Astrocyte (in vitro differentiated cells and primary cell): Measurements from ENCODE around the gene FANCL. TPM values are rescaled to one million over a fixed set of nuclear protein-coding genes. Genes with fewer than 3 reads are reported as not detected.
A peak's percentile ranks its signal among the peaks of the same experiment; 100 is the strongest.

Experiments
- DNase-seq: peaks from one replicate; pipeline ENCODE4 v3.0.0-alpha.2; 2010; ENCODE audit warnings: low read depth
- FAIRE-seq: peaks from 2 replicates; lab custom pipeline; 2011; peaks lifted over from hg19 to GRCh38; lab: Jason Lieb, UNC
- H2AFZ ChIP-seq: 2 replicates; pipeline ENCODE4 v1.6.0; 2012; ENCODE audit warnings: low read depth, low read length, inconsistent platforms
- H3K27ac ChIP-seq: 2 replicates; pipeline ENCODE4 v1.5.1; 2011; ENCODE audit warnings: low read depth, low read length, inconsistent platforms
- H3K27me3 ChIP-seq: 2 replicates; pipeline ENCODE4 v1.6.0; 2011; ENCODE audit warnings: low read length, inconsistent platforms; ENCODE audit not compliant: insufficient read depth
- H3K36me3 ChIP-seq: 2 replicates; pipeline ENCODE4 v1.5.1; 2011; ENCODE audit warnings: low read length, inconsistent platforms; ENCODE audit not compliant: insufficient read depth
- H3K4me1 ChIP-seq: 2 replicates; pipeline ENCODE4 v1.5.1; 2011; ENCODE audit warnings: low read length, inconsistent platforms; ENCODE audit not compliant: insufficient read depth
- H3K4me2 ChIP-seq: 2 replicates; pipeline ENCODE4 v1.6.0; 2012; ENCODE audit warnings: low read length, inconsistent platforms
- H3K4me3 ChIP-seq: 2 replicates; pipeline ENCODE4 v1.5.1; 2011; ENCODE audit warnings: low read depth, mild to moderate bottlenecking, low read length, inconsistent platforms; ENCODE audit not compliant: insufficient read depth
- H3K79me2 ChIP-seq: 2 replicates; pipeline ENCODE4 v1.6.0; 2012; ENCODE audit warnings: mild to moderate bottlenecking, low read length, inconsistent platforms; ENCODE audit not compliant: insufficient read depth
- H3K9ac ChIP-seq: 2 replicates; pipeline ENCODE4 v1.6.0; 2012; ENCODE audit warnings: mild to moderate bottlenecking, low read length, inconsistent platforms
- H3K9me3 ChIP-seq: 2 replicates; pipeline ENCODE4 v1.5.1; 2012; ENCODE audit warnings: low read depth, mild to moderate bottlenecking, low read length, inconsistent platforms; ENCODE audit not compliant: insufficient read depth
- H4K20me1 ChIP-seq: 2 replicates; pipeline ENCODE4 v1.6.0; 2012; ENCODE audit warnings: low read length, inconsistent platforms; ENCODE audit not compliant: insufficient read depth
- H3K27ac Mint-ChIP-seq: one replicate; pipeline ENCODE4 v1.8.0; 2021; ENCODE audit warnings: mild to moderate bottlenecking, mixed read lengths; ENCODE audit not compliant: unreplicated experiment
- H3K27me3 Mint-ChIP-seq: one replicate; pipeline ENCODE4 v1.8.0; 2021; ENCODE audit warnings: low read depth, mixed read lengths; ENCODE audit not compliant: unreplicated experiment
- H3K36me3 Mint-ChIP-seq: one replicate; pipeline ENCODE4 v1.8.0; 2021; ENCODE audit warnings: low read depth, mixed read lengths; ENCODE audit not compliant: unreplicated experiment
- H3K4me1 Mint-ChIP-seq: one replicate; pipeline ENCODE4 v1.8.0; 2021; ENCODE audit warnings: low read depth, mixed read lengths; ENCODE audit not compliant: unreplicated experiment
- H3K4me3 Mint-ChIP-seq: one replicate; pipeline ENCODE4 v1.8.0; 2021; ENCODE audit warnings: mild to moderate bottlenecking, moderate library complexity, mixed read lengths; ENCODE audit not compliant: unreplicated experiment
- H3K9me3 Mint-ChIP-seq: one replicate; pipeline ENCODE4 v1.8.0; 2021; ENCODE audit warnings: mild to moderate bottlenecking, mixed read lengths; ENCODE audit not compliant: unreplicated experiment
- CTCF ChIP-seq: IDR thresholded peaks from 2 replicates; pipeline ENCODE4 v1.5.1; 2011; ENCODE audit warnings: low read depth, mild to moderate bottlenecking, inconsistent platforms, low read length, moderate library complexity; ENCODE audit not compliant: insufficient read depth
- EZH2 ChIP-seq: IDR thresholded peaks from 2 replicates; pipeline ENCODE4 v1.6.1; 2012; ENCODE audit warnings: mild to moderate bottlenecking, low read length, inconsistent platforms; ENCODE audit not compliant: insufficient read depth
- total RNA-seq: library from RNA; stranded (reverse); gene quantifications from 2 replicates; pipeline ENCODE4 v1.2.1, GENCODE V29; 2021

The FANCL gene
- total RNA-seq, 1 donor from 2014 or later: 10.7 TPM

- H3K4me3 Mint-ChIP-seq: no peak overlapping the region
- H3K4me1 Mint-ChIP-seq: peaks cover 9% of the 10 kb centered on the region
- Histone ChIP-seq H3K27ac (no peak overlapping the region), H3K4me1 (no peaks in the 10 kb centered on the region), H4K20me1 (no peaks in the 10 kb centered on the region), H3K9me3 (no peaks in the 10 kb centered on the region), H3K4me2 (no peak overlapping the region), H3K9ac (no peak overlapping the region), H3K36me3 (no peaks in the 10 kb centered on the region), H3K27me3 (no peaks in the 10 kb centered on the region), H2AFZ (no peak overlapping the region), H3K4me3 (no peak overlapping the region), H3K79me2 (no peaks in the 10 kb centered on the region)
- no peak overlapping the region for H3K27ac Mint-ChIP-seq
- TF ChIP-seq CTCF (no peak), EZH2 (no peak)
- FAIRE-seq (no peak), DNase-seq (peak; percentile 85)
- H3K27me3 Mint-ChIP-seq: no peaks in the 10 kb centered on the region
- H3K9me3 Mint-ChIP-seq: no peaks in the 10 kb centered on the region
- no peaks in the 10 kb centered on the region for H3K36me3 Mint-ChIP-seq
These were observed 103.9 kb downstream of the FANCL start for GRCh38 chr2:58137221-58137620.

- Histone ChIP-seq H3K36me3 (no peaks in the 10 kb centered on the region), H3K9ac (no peak overlapping the region), H3K27me3 (no peaks in the 10 kb centered on the region), H3K79me2 (no peaks in the 10 kb centered on the region), H3K4me2 (no peak overlapping the region), H3K9me3 (no peaks in the 10 kb centered on the region), H3K4me3 (no peak overlapping the region), H3K4me1 (no peaks in the 10 kb centered on the region), H4K20me1 (no peaks in the 10 kb centered on the region), H2AFZ (no peak overlapping the region), H3K27ac (no peak overlapping the region)
- Mint-ChIP-seq H3K9me3 (no peaks in the 10 kb centered on the region), H3K4me1 (peaks cover 15% of the 10 kb centered on the region), H3K4me3 (no peak overlapping the region), H3K27ac (no peak overlapping the region), H3K36me3 (no peaks in the 10 kb centered on the region), H3K27me3 (no peaks in the 10 kb centered on the region)
- no peak for TF ChIP-seq EZH2
- TF ChIP-seq CTCF: no peak
- no peak for DNase-seq
- no peak for FAIRE-seq
These were observed 105.3 kb downstream of the FANCL start for GRCh38 chr2:58135861-58136260.

GRCh38 chr2:58133395-58133794 lies 107.7 kb downstream of the FANCL start:
- H4K20me1 ChIP-seq: no peaks in the 10 kb centered on the region
- no peak for TF ChIP-seq EZH2
- TF ChIP-seq CTCF: no peak
- H3K9me3 Mint-ChIP-seq: no peaks in the 10 kb centered on the region
- H3K27ac ChIP-seq: no peak overlapping the region
- no peak overlapping the region for H2AFZ ChIP-seq
- no peaks in the 10 kb centered on the region for H3K36me3 Mint-ChIP-seq
- DNase-seq (no peak), FAIRE-seq (no peak)
- peaks cover 13% of the 10 kb centered on the region for H3K4me1 Mint-ChIP-seq
- no peak overlapping the region for H3K4me3 Mint-ChIP-seq
- H3K9ac ChIP-seq: no peak overlapping the region
- H3K4me1 ChIP-seq: no peaks in the 10 kb centered on the region
- H3K36me3 ChIP-seq: no peaks in the 10 kb centered on the region
- no peaks in the 10 kb centered on the region for H3K27me3 ChIP-seq
- H3K4me2 ChIP-seq: no peak overlapping the region
- H3K79me2 ChIP-seq: no peaks in the 10 kb centered on the region
- H3K4me3 ChIP-seq: no peak overlapping the region
- no peaks in the 10 kb centered on the region for H3K27me3 Mint-ChIP-seq
- H3K27ac Mint-ChIP-seq: no peak overlapping the region
- no peaks in the 10 kb centered on the region for H3K9me3 ChIP-seq
